ENCODE results near the gene TEX26.

The TEX26 gene

DNA sequence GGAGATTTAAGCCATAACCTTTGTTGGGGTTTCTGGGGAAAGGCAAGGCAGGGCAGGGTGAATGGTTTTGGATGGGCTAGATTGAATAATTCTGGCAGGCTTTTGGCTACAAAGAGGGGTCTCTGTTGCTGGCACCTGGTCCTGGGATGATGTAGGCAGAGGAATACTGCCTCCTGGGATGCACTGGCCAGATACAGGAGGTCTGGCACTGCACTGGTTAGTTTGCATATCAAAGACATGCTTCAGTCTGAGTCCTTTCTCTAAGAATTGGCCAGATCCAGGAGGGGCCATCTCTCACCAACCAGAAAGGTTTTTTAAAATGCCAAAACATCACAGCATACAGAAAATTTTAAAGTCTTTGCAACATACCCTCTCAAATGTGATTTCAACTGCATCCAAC lies 34.4 kb upstream of the TEX26 start:
- no peak for DNase-seq (ENCODE audit: low read depth)
- TF ChIP-seq, protein P1, sequence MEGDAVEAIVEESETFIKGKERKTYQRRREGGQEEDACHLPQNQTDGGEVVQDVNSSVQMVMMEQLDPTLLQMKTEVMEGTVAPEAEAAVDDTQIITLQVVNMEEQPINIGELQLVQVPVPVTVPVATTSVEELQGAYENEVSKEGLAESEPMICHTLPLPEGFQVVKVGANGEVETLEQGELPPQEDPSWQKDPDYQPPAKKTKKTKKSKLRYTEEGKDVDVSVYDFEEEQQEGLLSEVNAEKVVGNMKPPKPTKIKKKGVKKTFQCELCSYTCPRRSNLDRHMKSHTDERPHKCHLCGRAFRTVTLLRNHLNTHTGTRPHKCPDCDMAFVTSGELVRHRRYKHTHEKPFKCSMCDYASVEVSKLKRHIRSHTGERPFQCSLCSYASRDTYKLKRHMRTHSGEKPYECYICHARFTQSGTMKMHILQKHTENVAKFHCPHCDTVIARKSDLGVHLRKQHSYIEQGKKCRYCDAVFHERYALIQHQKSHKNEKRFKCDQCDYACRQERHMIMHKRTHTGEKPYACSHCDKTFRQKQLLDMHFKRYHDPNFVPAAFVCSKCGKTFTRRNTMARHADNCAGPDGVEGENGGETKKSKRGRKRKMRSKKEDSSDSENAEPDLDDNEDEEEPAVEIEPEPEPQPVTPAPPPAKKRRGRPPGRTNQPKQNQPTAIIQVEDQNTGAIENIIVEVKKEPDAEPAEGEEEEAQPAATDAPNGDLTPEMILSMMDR (conservative IDR thresholded peaks at IDR 0.05; ENCODE audit: low read depth, low read length): no peak
- H3K4me3 ChIP-seq (ENCODE audit: low read length): no peak overlapping the region

DNA sequence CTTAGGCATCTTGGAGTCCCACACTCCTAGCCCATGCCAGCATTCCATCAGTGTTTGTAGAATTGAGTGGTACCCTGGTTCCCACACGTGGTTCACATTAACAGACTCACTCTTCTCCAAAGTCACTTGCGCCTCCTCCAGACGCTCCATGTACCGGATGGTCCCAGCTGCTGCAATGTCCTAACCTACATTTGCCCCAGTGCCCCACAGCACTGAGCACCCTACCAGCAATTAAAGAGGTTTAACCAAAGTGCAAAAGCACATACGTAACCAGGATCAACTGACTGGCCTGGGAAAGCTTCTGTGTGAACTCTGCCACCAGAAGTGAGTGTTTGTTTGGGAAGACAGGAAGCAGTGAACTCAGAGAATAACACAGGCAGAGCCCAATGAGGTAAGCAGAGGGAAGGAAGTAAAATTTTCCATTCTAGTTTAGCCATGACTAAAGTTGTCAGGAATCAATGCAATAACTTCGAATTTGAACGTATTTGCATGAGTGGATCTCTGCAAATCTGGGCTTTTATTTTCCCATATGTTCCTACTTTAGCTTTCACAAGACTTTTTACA lies 33.7 kb upstream of the TEX26 start:
- TF ChIP-seq, protein P1 (conservative IDR thresholded peaks at IDR 0.05; ENCODE audit: low read depth, low read length): no peak
- no peak overlapping the region for H3K4me3 ChIP-seq (ENCODE audit: low read length)
- DNase-seq (ENCODE audit: low read depth): peak; percentile 97

DNA sequence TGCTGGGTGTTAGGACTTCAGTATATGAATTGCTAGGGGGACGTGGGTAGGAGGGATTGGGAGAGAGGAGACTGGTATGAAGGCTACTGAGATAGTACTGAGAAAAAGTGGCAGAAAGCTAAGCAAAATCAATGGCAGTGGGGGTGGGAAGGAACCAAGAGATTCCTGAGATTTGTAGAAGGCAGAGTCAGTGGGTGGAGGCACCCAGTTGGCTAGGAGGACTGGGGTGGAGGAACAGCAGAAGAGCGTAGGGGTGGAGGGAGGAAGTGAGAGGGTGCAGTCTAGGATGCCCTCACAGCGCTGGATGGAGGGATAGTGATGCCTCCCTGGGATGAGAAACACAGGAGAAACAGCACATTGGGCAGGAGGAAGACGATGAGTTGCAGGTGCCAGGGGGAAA lies 32.0 kb upstream of the TEX26 start:
- no peak overlapping the region for H3K4me3 ChIP-seq (ENCODE audit: low read length)
- no peak for DNase-seq (ENCODE audit: low read depth)

DNA sequence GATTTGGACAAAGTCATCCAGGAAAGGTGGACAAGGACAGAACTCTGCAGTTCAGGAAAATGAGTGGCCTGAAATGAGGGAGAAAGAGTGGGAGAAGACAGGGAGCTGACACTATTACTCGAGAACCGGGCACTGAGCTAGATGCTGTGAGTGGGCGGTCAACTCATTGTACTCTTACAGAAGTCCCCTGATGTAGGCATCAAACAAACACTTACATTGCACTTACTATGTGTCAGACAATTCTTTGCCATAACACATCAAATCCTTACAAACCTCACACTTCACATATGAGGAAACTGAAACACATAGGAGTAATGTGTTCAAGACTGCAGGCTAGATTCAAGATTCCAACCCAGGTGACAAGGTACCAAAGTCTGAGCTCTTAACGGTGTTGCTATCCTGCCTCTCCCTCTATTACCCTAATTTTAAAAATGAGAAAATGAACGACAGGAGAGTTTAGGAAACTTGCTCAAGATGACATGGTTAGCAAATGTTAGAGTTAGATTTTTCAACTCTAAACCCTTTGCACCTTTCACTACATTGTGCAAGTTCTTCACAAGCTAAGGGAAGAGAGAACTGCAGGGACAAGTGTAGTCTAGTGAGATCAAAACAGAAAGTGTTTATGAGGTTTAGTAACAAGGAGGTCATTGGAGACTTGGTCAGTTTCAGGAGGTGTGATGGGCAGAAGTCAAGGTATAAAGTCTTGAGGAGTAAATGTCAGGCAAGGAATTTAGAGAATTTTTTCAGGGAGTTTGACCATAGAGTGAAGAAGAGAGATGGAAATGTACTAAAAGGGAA lies 31.3 kb upstream of the TEX26 start:
- TF ChIP-seq, protein P1 (conservative IDR thresholded peaks at IDR 0.05; ENCODE audit: low read depth, low read length): no peak
- DNase-seq (ENCODE audit: low read depth): no peak
- H3K4me3 ChIP-seq (ENCODE audit: low read length): no peak overlapping the region

More for the DNA sequence above, 32.0 kb upstream of the TEX26 start:
- TF ChIP-seq, protein P1 (conservative IDR thresholded peaks at IDR 0.05; ENCODE audit: low read depth, low read length): no peak

DNA sequence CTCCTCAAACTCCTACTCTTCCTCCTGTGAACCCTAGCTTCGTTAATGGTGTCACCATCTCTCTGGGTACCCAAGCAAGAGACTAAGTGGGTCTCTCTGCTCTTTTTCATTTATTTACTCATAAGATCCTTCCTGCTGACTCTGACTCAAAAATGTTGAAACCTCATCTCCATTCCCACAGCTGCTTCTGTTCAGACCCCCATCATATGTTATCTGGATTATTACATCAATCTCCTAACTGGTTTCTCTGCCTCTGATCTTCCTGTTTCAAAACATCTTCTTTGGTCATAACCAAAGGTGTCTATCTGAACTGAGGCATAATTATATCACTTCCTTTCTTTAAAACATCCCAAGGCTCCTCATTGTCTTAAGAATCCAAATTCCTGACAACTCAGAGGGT lies 28.4 kb upstream of the TEX26 start:
- TF ChIP-seq, protein P1 (conservative IDR thresholded peaks at IDR 0.05; ENCODE audit: low read depth, low read length): no peak
- H3K4me3 ChIP-seq (ENCODE audit: low read length): no peak overlapping the region
- no peak for DNase-seq (ENCODE audit: low read depth)

DNA sequence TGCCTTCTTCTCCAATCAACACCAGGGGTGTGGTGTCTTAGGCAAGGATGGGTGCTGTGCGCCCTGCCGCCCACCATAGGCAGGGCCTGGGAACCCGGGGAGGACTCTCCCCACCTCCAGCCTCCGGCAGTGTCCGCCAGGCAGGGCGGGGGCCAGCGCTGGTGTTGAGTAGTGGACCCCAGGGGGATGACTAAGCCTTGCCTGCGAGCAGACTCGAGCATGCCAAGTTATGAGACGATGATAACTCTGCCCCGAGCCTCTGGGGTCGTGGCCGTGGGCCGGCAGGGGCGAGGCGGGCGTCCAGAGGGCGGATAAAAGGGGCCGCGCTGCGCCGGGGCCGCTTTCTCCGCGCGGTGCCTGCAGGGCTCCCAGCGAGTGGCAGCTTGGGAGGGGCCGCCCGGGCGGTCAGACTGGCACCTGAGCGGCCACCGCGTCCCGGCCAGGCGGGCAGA lies 26.5 kb upstream of the TEX26 start, which contains the start of gene MEDAG:
TSS of gene MEDAG (plus strand) at position 340 of the 452 bp plus-strand sequence. CDS start 245 bp downstream, outside the sequence.
- TF ChIP-seq, protein P1 (conservative IDR thresholded peaks at IDR 0.05; ENCODE audit: low read depth, low read length): no peak
- peak within 1 kb of the TSS; percentile 34 for H3K4me3 ChIP-seq (ENCODE audit: low read length)
- no peak for DNase-seq (ENCODE audit: low read depth)
